ENCODE results near the gene SLC16A4.
A peak's percentile ranks its signal among the peaks of the same experiment; 100 is the strongest.
"Not testable (repeated sequence)": the region's sequence is repeated elsewhere in the genome, so short reads cannot be mapped to it uniquely, and the experiment has no call there.

Gene SLC16A4

DNA sequence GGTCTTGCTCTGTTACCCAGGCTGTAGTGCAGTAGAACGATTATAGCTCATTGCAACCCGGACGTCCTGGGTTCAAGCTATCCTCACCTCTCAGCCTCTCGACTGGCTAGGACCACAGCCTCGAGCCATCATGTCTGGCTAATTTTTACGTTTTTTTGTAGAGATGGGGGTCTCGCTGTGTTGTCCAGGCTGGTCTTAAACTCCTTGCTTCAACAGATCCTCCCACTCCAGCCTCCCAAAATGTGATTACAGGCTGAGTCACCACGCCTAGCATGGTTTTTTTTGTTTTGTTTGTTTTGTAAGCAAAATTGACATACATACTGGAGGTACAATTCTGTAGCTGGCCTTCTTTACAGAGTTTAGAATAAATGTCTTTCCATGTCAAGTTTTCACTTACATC is 17.7 kb upstream of the SLC16A4 start:
- DNase-seq, result no peak

GRCh38 chr1:110407260-110408210 is 16.7 kb upstream of the SLC16A4 start, which contains the start of gene LAMTOR5:
Gene LAMTOR5 (minus strand): TSS chr1:110407694. CDS start chr1:110407620, 74 bp downstream.
- peak; percentile 81 for DNase-seq

GRCh38 chr1:110406407-110406806 is 15.6 kb upstream of the SLC16A4 start:
- DNase-seq, result not testable (repeated sequence)

DNA sequence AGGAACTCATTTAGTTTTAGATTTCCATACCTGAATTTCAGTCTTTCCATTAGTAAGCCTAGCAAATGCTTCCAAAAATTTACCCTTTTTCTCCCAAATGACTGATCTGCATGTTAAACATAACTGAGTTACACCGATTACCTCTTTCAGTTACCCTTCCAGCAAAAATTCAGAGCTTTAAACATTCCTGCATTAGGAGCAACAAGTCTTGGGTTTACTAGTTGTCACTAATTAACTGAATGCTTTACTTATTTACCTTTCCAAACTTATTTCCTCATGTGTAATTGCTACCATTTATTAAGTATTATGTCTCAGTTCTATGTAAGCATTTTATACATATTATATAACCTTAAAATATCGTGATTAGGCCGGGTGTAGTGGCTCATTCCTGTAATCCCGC is 13.6 kb upstream of the SLC16A4 start:
- no peak for DNase-seq

DNA sequence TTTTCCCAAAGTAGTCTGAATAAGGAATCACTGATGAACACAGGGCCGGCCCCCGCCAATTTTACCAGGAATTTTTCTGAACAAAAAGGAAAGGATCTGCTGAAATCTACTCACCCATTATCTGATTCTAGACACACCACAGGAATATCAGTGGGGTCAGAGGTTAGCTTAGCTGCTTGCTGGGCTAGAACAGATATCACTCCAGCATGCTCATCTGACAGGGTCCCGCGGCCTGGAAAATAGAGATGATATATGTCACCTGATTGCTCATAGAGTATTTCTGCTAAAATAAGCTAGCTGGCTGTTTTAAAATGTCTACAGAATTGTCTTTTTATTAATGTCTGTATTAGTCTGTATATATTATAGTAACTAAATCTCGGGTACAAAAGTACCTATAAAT is 13.0 kb upstream of the SLC16A4 start:
- no peak for DNase-seq

- DNase-seq, result not testable (repeated sequence)
Measured at GRCh38 chr1:110396259-110396958, 5.6 kb upstream of the SLC16A4 start.

GRCh38 chr1:110394493-110394820 is 3.6 kb upstream of the SLC16A4 start:
- no peak for DNase-seq

GRCh38 chr1:110393691-110394492 is 3.1 kb upstream of the SLC16A4 start:
- DNase-seq, result no peak

DNA sequence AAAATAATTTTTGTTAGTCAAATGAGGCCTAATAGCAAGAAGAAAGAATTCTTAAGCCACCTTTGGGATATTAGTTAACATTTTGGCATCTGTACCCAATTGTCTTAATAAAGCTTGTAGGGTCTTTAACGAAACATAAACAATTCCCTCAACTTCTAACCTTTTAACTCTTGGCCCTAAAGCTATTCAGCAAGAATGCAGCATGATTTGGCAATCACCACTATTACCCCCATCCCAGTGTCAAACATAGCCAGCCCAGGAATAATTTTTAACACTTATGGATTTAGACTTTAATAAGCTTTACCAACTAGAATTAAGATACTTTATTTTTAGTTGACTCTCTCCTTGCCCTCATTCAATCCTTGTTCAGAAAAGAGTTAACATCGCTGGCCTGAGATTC is 2.5 kb upstream of the SLC16A4 start:
- DNase-seq, result no peak

DNA sequence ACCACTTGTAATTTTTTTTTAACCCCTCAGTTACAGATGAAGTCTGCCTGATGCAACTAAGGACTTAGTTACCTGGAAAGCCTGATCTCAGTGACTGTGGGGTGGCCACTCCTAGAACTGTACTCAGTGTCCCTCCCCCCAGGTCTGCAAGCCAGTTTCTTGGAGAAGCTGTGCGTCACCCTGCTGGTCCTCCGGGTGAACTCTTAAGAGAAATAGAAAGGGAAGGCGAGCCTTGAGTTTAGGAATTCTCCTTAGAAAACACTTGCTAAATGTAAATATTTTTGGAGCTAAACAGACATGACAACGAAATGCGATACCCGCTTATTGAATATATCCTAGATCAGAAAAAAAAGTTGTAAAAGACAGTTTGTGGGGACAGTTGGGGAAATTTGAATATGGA is 730 bp downstream of the SLC16A4 start:
- DNase-seq, result no peak

DNA sequence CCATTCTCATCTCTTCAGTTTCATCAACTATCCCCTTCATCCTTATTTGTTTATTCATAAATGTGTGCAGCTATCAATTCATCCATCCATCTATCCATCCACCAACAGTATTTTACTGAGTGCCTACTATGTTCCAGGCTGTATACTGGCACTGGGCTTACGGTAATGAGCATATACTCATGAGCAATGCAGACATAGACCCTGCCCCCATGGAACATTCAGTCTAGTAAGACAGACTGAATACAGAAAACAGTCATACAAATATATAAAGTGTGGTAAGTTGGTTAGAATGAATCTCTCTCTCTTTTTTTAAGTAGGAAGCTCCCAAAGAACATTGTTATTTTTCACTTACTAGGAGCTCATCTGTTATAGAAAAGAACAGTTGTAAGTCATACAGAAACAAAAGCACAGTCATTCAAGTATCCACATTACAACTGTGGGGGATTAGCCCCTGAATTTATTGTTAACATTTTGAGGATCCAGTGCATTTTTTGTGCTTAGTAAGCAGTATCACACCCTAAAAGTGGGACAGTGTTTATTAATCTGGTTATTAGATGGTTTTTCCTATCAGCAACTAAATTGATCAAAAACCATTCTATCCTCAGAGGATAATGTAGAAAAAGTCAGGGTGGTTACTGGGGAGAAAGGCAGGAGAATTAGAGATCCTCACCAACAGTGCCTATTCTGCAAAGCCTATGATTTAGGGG is 3.6 kb downstream of the SLC16A4 start:
- no peak for DNase-seq

DNA sequence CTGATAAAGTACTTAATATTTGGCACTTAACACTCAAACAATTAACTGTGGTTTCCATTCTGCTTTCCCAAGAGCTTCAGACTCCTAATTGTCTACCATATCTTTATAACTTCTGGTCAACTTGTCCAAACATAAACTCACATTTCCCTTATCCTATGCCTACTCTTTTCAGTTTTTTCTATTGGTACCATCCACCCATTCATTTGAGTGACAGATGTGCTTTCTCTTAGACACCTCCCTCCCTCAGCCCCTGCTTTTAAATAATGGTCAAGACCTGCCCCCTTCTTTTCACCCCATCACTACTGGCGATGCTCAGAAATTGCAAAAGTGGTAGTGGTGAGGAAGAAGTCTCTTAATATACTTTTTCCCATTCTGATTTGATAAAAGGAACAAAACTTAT is 5.5 kb downstream of the SLC16A4 start:
- no peak for DNase-seq

DNA sequence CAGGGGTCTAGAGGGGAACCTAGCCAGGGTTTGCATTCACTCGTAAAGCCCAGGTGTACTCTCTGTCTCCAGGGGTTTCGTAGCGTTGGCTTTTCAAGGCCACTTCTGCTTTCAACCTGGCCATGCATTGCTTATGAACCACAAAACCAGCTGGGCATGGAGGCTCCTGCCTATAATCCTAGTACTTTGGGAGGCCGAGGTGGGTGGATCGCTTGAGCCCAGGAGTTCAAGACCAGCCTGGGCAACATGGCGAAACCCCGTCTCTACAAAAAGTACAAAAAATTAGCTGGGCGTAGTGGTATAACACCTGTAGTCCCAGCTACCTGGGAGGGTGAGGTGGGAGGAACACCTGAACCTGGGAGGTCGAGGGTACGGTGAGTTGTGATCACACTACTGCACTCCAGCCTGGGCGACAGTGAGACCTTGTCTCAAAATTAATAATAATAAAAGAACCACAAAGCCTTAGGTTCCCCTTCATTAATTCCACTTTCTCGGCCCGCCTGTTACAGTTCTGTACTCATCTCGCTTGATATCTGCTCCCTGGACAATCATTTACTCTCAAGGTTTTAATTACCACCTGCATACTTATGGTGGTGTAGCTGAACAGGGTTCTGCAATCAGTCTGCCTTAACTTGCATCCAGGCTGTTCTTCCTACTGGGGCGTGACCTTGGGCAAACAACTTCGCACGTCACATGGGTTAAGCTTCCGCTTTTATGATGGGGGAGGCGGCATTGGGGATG is 6.1 kb downstream of the SLC16A4 start:
- no peak for DNase-seq

DNA sequence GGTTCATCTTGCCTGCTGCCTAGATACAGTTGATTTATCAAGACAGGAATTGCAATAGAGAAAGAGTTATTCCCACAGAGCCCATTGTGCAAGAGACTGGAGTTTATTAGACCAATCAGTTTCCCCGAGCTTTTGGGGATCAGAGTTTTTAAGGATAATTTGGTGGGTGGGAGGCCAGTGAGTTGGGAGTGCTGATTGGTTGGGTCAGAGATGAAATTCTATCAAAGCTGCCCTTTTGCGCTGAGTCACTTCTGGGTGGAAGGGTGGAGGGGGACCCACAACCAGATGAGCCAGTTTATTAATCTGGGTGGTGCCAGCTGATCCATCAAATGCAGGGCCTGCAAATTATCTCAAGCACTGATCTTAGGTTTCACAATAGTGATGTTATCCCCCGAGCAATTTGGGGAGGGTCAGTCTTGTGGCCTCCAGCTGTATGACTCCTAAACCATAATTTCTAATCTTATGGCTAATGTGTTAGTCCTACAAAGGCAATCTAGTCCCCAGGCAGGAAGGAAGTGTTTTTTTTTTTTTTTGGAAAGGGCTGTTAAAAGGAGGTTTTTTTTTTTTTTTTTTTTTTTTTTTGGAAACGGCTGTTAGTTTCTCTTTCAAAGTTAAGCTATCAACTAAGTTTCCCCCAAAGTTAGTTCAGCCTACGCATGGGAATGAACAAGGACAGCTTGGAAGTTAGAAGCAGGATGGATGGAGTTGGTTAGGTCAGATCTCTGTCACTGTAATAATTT is 7.4 kb downstream of the SLC16A4 start:
- no peak for DNase-seq

GRCh38 chr1:110380672-110381283 is 10.0 kb downstream of the SLC16A4 start:
- DNase-seq, result no peak

- DNase-seq, result no peak
Measured at GRCh38 chr1:110375490-110375889, 15.3 kb downstream of the SLC16A4 start.

DNA sequence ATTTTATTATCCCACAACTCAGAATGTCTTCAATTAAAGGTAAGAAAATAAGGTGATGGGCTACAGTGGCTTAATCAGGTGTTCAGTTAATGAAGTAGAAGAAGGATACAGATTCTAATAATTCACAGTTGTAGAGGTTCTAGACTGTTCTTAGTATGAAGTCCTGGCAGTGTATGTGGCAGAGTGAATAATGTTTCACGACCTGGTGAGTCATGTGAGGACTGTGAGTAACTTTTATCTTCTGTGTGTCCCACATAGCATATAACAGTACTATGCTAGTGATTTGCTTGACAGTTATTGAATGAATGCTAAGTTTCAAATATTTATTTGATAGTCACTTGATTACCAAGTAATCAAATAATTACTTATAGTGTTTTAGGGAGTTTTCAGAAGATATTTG is 20.0 kb downstream of the SLC16A4 start:
- DNase-seq, result no peak

DNA sequence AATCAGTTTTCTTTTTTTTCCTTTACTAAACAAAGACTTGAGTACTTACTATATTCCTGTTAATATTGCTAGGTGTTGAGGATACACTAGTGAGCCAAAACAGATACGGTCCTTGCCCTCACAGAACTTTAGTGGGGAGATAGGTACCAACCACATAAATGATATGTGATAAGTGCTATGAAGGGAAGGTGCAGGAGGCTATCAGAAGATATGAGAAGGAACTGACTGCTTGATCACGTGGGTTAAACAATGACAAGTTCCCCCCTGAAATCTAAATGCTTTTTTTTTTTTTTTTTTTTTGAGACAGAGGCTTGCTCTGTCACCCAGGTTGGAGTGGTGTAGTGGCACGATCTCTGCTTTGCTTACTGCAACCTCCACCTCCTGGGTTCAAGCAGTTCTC is 26.6 kb downstream of the SLC16A4 start:
- no peak for DNase-seq

- DNase-seq, result no peak
Measured at GRCh38 chr1:110361856-110362255, 29.0 kb downstream of the SLC16A4 start.

DNA sequence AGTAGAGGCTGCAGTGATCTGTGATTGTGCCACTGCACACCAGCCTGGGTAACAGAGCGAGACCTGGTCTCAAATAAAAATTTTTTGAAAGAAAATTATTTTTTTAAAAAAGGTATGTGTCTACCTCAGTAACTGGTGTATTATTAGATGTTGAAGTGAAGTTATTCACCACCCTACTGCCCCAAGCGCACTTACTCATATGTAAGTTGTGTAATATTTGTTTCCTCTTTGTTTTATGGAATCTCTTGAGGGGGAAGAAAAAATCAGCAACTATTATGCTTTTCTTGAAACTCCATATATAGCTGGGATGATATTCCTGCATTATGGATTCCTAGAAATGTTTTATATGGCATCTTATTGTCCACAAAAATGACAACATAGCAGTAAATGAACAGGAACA is 30.4 kb downstream of the SLC16A4 start:
- DNase-seq, result no peak

- no peak for DNase-seq
Measured at GRCh38 chr1:110356379-110356778, 34.4 kb downstream of the SLC16A4 start.
